AG04450 (cell line): ENCODE data around the gene CACNA1C. TPM values are rescaled to one million over a fixed set of nuclear protein-coding genes. Genes with fewer than 3 reads are reported as not detected.
A peak's percentile ranks its signal among the peaks of the same experiment; 100 is the strongest.

Experiments
- CTCF ChIA-PET: fragments of 300-600, 350-600 bp; formaldehyde crosslinking; extraction: SDS; loops from one replicate; lab custom pipeline; 2022; ENCODE audit warnings: antibody characterized with exemption, inconsistent platforms; lab: Charles Lee
- POLR2A ChIA-PET: fragments of 350-600 bp; formaldehyde crosslinking; extraction: SDS; loops from one replicate; lab custom pipeline; 2021; ENCODE audit warnings: antibody characterized with exemption, inconsistent platforms; lab: Yijun Ruan, JAX
- DNase-seq: peaks from one replicate; pipeline ENCODE4 v3.0.0-alpha.2; 2011; ENCODE audit warnings: low read depth, low spot score
- H3K27ac ChIP-seq: one replicate; pipeline ENCODE4 v1.5.1; 2012; ENCODE audit warnings: low read depth, low read length, control low read depth
- H3K27me3 ChIP-seq: one replicate; pipeline ENCODE4 v1.6.0; 2012; ENCODE audit warnings: low read length; ENCODE audit not compliant: control insufficient read depth, insufficient read depth
- H3K4me3 ChIP-seq: 2 replicates; pipeline ENCODE4 v1.5.1; 2011; ENCODE audit warnings: mild to moderate bottlenecking, low read depth, low read length, control low read depth
- H3K9me3 ChIP-seq: 2 replicates; pipeline ENCODE4 v1.5.1; 2012; ENCODE audit warnings: low read length; ENCODE audit not compliant: control insufficient read depth, insufficient read depth
- CTCF ChIP-seq: IDR thresholded peaks from 2 replicates; pipeline ENCODE4 v1.5.1; 2011; ENCODE audit warnings: low read depth, low read length, control low read depth, inconsistent platforms
- polyA plus RNA-seq: library from polyadenylated mRNA; depleted of rRNA; stranded (reverse); fragments of >200 nt; gene quantifications from 2 replicates; pipeline ENCODE4 v1.2.3, GENCODE V29; 2011

Gene CACNA1C
- polyA plus RNA-seq, 1 experiment: 5.9 TPM

- ChIA-PET CTCF (interaction anchor here (0.6 kb wide), 1 partner anchor 308 kb away, joined by 3 read pairs; no protein-coding TSS in a partner anchor), POLR2A (no interaction called here)
- peak overlapping the region; percentile 80 for H3K4me3 ChIP-seq
- no peak for DNase-seq
- H3K27me3 ChIP-seq: peaks cover under 1% of the 10 kb centered on the region
- no peaks in the 10 kb centered on the region for H3K9me3 ChIP-seq
- no peak for TF ChIP-seq CTCF
- no peak overlapping the region for H3K27ac ChIP-seq
Measured at GRCh38 chr12:2053691-2054090, 904 bp downstream of the CACNA1C start.

- no peak for DNase-seq
- H3K9me3 ChIP-seq: no peaks in the 10 kb centered on the region
- TF ChIP-seq CTCF: no peak
- POLR2A ChIA-PET: no interaction called here
- H3K27me3 ChIP-seq: no peaks in the 10 kb centered on the region
- H3K27ac ChIP-seq: no peak overlapping the region
- CTCF ChIA-PET: interaction anchor here (0.6 to 4.6 kb wide), 2 partner anchors 230 to 307 kb away, joined by 3 to 28 read pairs; no protein-coding TSS in a partner anchor
- peak overlapping the region; percentile 80 for H3K4me3 ChIP-seq
Measured at GRCh38 chr12:2054091-2055018, 1.6 kb downstream of the CACNA1C start.

- POLR2A ChIA-PET: no interaction called here
- DNase-seq: no peak
- H3K4me3 ChIP-seq: no peak overlapping the region
- no peak overlapping the region for H3K27ac ChIP-seq
- CTCF ChIA-PET: interaction anchor here (0.6 to 4.6 kb wide), 11 partner anchors 13 to 526 kb away, joined by 3 to 28 read pairs (median 3); no protein-coding TSS in a partner anchor
- H3K27me3 ChIP-seq: no peaks in the 10 kb centered on the region
- peak; percentile 86 for TF ChIP-seq CTCF
- H3K9me3 ChIP-seq: no peaks in the 10 kb centered on the region
Measured at GRCh38 chr12:2057041-2057794, 4.4 kb downstream of the CACNA1C start.

GRCh38 chr12:2057795-2058408, 5.1 kb downstream of the CACNA1C start:
- Histone ChIP-seq H3K27me3 (no peaks in the 10 kb centered on the region), H3K4me3 (no peak overlapping the region), H3K9me3 (no peaks in the 10 kb centered on the region), H3K27ac (no peak overlapping the region)
- ChIA-PET POLR2A (no interaction called here), CTCF (interaction anchor here (0.6 to 4.6 kb wide), 12 partner anchors 12 to 525 kb away, joined by 3 to 28 read pairs (median 3); no protein-coding TSS in a partner anchor)
- DNase-seq: no peak
- no peak for TF ChIP-seq CTCF
